Measurements from ENCODE around the gene ADAMTSL1.

Gene ADAMTSL1

DNA sequence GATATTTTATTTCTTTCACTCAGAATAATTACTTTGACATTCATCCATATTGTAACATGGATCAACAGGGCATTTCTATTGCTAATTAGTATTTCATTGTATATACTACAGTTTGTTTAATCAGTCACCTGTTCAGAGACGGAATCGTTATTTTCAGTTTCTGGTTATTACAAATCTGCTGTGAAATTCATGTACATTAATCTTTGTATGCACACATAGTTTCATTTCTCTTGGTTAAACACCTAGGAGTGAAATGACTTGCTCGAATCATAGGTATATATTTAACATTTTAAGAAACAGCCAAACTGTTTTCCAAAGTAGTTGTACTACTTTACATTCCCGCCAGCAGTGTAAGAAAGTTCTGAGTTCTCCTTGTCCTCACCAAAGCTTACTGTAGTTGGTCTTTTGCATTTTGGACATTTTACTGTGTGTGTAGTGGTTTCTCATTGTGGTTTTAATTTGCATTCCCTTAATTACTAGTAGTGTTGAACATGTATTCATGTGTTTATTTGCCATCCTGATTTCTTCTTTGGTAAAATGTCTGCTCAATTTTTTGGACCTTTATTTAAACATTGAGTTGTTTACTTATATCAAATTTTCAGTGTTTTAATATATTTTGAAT is 360.9 kb downstream of the ADAMTSL1 start:
- Histone ChIP-seq H3K79me2 (ENCODE audit: insufficient read depth, low read length) (no peaks in the 10 kb centered on the region), H3K36me3 (ENCODE audit: low read length) (no peaks in the 10 kb centered on the region), H3F3A (ENCODE audit: insufficient read depth) (no peaks in the 10 kb centered on the region), H3K27me3 (ENCODE audit: low read length) (no peaks in the 10 kb centered on the region), H3K9me3 (ENCODE audit: insufficient read depth, low read length) (no peaks in the 10 kb centered on the region), H2AFZ (ENCODE audit: low read depth, low read length, severe bottlenecking) (no peak overlapping the region), H3K27ac (ENCODE audit: low read depth, low read length) (no peak overlapping the region), H3K4me2 (ENCODE audit: low read depth, low read length, poor library complexity, severe bottlenecking) (no peak overlapping the region), H3K9ac (ENCODE audit: low read length) (no peak overlapping the region), H3K9me2 (replicated peaks; ENCODE audit: insufficient read depth, low read length) (no peaks in the 10 kb centered on the region), H3K4me3 (ENCODE audit: insufficient read depth, low read length, poor library complexity, severe bottlenecking) (no peak overlapping the region), H4K20me1 (ENCODE audit: low read depth, low read length) (no peaks in the 10 kb centered on the region)
- TF ChIP-seq, protein P1, sequence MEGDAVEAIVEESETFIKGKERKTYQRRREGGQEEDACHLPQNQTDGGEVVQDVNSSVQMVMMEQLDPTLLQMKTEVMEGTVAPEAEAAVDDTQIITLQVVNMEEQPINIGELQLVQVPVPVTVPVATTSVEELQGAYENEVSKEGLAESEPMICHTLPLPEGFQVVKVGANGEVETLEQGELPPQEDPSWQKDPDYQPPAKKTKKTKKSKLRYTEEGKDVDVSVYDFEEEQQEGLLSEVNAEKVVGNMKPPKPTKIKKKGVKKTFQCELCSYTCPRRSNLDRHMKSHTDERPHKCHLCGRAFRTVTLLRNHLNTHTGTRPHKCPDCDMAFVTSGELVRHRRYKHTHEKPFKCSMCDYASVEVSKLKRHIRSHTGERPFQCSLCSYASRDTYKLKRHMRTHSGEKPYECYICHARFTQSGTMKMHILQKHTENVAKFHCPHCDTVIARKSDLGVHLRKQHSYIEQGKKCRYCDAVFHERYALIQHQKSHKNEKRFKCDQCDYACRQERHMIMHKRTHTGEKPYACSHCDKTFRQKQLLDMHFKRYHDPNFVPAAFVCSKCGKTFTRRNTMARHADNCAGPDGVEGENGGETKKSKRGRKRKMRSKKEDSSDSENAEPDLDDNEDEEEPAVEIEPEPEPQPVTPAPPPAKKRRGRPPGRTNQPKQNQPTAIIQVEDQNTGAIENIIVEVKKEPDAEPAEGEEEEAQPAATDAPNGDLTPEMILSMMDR (IDR thresholded peaks at IDR 0.05; ENCODE audit: insufficient read depth, low read length, poor library complexity, severe bottlenecking), result no peak
- no peak for TF ChIP-seq EZH2phosphoT487 (conservative IDR thresholded peaks at IDR 0.05; ENCODE audit: low read length)

DNA sequence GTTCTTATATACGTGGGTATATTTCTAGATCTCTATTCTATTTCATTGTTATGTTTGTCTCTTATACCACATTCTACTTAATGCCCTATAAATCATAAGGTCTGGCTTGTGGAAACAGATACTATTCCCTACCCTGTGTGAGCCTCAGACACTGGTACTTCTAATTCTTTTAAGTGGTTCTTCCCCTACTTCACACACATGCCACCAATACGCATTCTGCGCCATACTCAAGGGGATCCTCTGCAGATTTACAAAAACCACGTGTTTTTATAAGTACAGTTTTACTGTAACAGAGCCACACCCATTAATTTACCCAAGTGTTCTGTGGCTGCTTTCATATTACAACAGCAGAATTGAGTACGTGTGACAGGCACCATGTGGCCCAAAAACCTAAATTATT is 363.4 kb downstream of the ADAMTSL1 start:
- Histone ChIP-seq H3K4me2 (ENCODE audit: low read depth, low read length, poor library complexity, severe bottlenecking) (no peak overlapping the region), H3F3A (ENCODE audit: insufficient read depth) (no peaks in the 10 kb centered on the region), H3K9me2 (replicated peaks; ENCODE audit: insufficient read depth, low read length) (no peaks in the 10 kb centered on the region), H3K9me3 (ENCODE audit: insufficient read depth, low read length) (no peaks in the 10 kb centered on the region), H2AFZ (ENCODE audit: low read depth, low read length, severe bottlenecking) (no peak overlapping the region), H3K4me3 (ENCODE audit: insufficient read depth, low read length, poor library complexity, severe bottlenecking) (no peak overlapping the region), H4K20me1 (ENCODE audit: low read depth, low read length) (no peaks in the 10 kb centered on the region), H3K27me3 (ENCODE audit: low read length) (no peaks in the 10 kb centered on the region), H3K27ac (ENCODE audit: low read depth, low read length) (no peak overlapping the region), H3K36me3 (ENCODE audit: low read length) (no peaks in the 10 kb centered on the region), H3K9ac (ENCODE audit: low read length) (no peak overlapping the region), H3K79me2 (ENCODE audit: insufficient read depth, low read length) (no peaks in the 10 kb centered on the region)
- TF ChIP-seq, protein P1 (IDR thresholded peaks at IDR 0.05; ENCODE audit: insufficient read depth, low read length, poor library complexity, severe bottlenecking), result no peak
- TF ChIP-seq EZH2phosphoT487 (conservative IDR thresholded peaks at IDR 0.05; ENCODE audit: low read length), result no peak

DNA sequence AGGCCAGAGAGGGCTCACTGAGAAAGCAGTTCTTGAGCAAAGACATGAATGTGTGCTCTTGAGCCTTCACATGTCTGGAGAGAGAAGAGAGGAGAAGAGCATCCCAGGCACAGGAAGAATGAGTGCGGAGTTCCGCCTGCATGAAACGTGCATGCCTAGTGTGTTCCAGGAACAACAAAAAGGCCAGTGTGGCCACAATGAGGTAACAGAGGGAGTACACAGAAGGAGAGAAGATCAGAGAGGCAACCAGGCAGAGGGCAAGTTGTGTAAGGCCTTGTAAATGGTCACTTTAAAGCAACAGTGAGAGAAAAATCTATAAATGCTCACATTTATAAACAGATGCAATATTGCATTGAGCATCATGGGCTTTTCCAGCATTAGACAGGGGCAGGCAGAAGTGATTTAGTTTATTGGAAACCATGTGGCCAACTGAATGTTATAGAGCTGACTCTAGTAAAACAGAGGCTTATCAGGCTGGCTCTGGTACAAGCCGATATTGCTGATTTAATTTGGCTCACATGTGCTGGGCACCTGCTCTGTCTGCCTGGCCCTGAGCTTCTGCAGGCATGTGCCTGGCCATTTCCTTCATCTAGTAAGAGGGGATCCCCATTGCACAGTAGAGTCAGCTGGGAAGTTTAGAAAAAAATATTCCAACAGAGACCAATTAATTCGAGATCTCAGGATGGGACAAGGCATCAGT is 373.8 kb downstream of the ADAMTSL1 start:
- no peak overlapping the region for H3K4me3 ChIP-seq (ENCODE audit: insufficient read depth, low read length, poor library complexity, severe bottlenecking)
- no peaks in the 10 kb centered on the region for H3F3A ChIP-seq (ENCODE audit: insufficient read depth)
- no peaks in the 10 kb centered on the region for H3K79me2 ChIP-seq (ENCODE audit: insufficient read depth, low read length)
- no peak overlapping the region for H3K27ac ChIP-seq (ENCODE audit: low read depth, low read length)
- no peak overlapping the region for H3K9ac ChIP-seq (ENCODE audit: low read length)
- no peaks in the 10 kb centered on the region for H3K9me2 ChIP-seq (replicated peaks; ENCODE audit: insufficient read depth, low read length)
- no peak overlapping the region for H3K4me2 ChIP-seq (ENCODE audit: low read depth, low read length, poor library complexity, severe bottlenecking)
- H3K36me3 ChIP-seq (ENCODE audit: low read length), result no peaks in the 10 kb centered on the region
- no peak overlapping the region for H2AFZ ChIP-seq (ENCODE audit: low read depth, low read length, severe bottlenecking)
- no peaks in the 10 kb centered on the region for H4K20me1 ChIP-seq (ENCODE audit: low read depth, low read length)
- TF ChIP-seq, protein P1 (IDR thresholded peaks at IDR 0.05; ENCODE audit: insufficient read depth, low read length, poor library complexity, severe bottlenecking), result no peak
- TF ChIP-seq EZH2phosphoT487 (conservative IDR thresholded peaks at IDR 0.05; ENCODE audit: low read length), result no peak
- H3K27me3 ChIP-seq (ENCODE audit: low read length), result no peaks in the 10 kb centered on the region
- H3K9me3 ChIP-seq (ENCODE audit: insufficient read depth, low read length), result no peaks in the 10 kb centered on the region

Data from SU-DHL-6 (cell line).